ENCODE measurements around the gene VAC14. TPM values are rescaled to one million over a fixed set of nuclear protein-coding genes. Genes with fewer than 3 reads are reported as not detected.

Gene VAC14
- polyA plus RNA-seq, 3 donors, result 20.7 to 49.4 (median 31.1) TPM

- Histone ChIP-seq H3K27ac (ENCODE audit: low read depth in 1 of 2, low read length in 2 of 2) (no peak overlapping the region), H3K36me3 (replicated peaks in 1 of 2; ENCODE audit: control insufficient read depth in 1 of 2, insufficient read depth in 2 of 2, low read length in 2 of 2) (peaks cover 5 to 25% of the 10 kb centered on the region in 2 donors), H4K20me1 (ENCODE audit: insufficient read depth, low read length) (peaks cover 7% of the 10 kb centered on the region), H2AFZ (ENCODE audit: insufficient read depth, low read depth, low read length, poor library complexity, severe bottlenecking) (no peak overlapping the region), H3K4me2 (replicated peaks; ENCODE audit: extremely low read depth, low read length, poor library complexity, severe bottlenecking) (no peak overlapping the region), H3K9me3 (replicated peaks in 1 of 2; ENCODE audit: control insufficient read depth in 1 of 2, insufficient read depth in 1 of 2, low read length in 2 of 2) (no peaks in the 10 kb centered on the region), H3K9ac (ENCODE audit: insufficient read depth, low read length, poor library complexity, severe bottlenecking) (no peak overlapping the region), H3K79me2 (ENCODE audit: insufficient read depth, low read length) (no peaks in the 10 kb centered on the region), H3K4me1 (ENCODE audit: control insufficient read depth in 1 of 2, insufficient read depth in 2 of 2, low read length in 2 of 2) (no peaks in the 10 kb centered on the region), H3K27me3 (ENCODE audit: control insufficient read depth in 2 of 2, insufficient read depth in 2 of 2, low read length in 2 of 2) (no peaks in the 10 kb centered on the region), H3K4me3 (replicated peaks in 1 of 3; ENCODE audit: low read depth in 2 of 3, low read length in 3 of 3) (no peak overlapping the region)
- WGBS (ENCODE audit: insufficient coverage), result 92% methylated on average over 11 of the region's 11 CpGs
- intact Hi-C loops (cut with micrococcal nuclease), result no loop called here
- H3K4me1 Mint-ChIP-seq, result peaks cover 20% of the 10 kb centered on the region
- H3K9me3 Mint-ChIP-seq, result no peaks in the 10 kb centered on the region
- TF ChIP-seq CTCF (IDR thresholded peaks at IDR 0.05), result no peak
- no peak for DNase-seq
- no peak overlapping the region for H3K4me3 Mint-ChIP-seq
- H3K27me3 Mint-ChIP-seq (ENCODE audit: low read depth in 3 of 3), result peaks cover 0 to 2% (median 0%) of the 10 kb centered on the region in 3 donors
- H3K36me3 Mint-ChIP-seq, result peaks cover 21 to 38% of the 10 kb centered on the region in 2 donors
- H3K27ac Mint-ChIP-seq, result peak overlapping the region in 1 of 7 donors; percentile 22
Measured at GRCh38 chr16:70704586-70704985, 96.4 kb downstream of the VAC14 start.

- Mint-ChIP-seq H3K27ac (peak overlapping the region in 1 of 7 donors; percentile 25), H3K4me3 (no peak overlapping the region)
- 93% methylated on average over 4 of the region's 6 CpGs for WGBS (ENCODE audit: insufficient coverage)
Measured at GRCh38 chr16:70703835-70704381, 97.0 kb downstream of the VAC14 start.

More at GRCh38 chr16:70703835-70704381, 97.0 kb downstream of the VAC14 start:
- Mint-ChIP-seq H3K27me3 (ENCODE audit: low read depth in 3 of 3) (peaks cover 0 to 2% (median 0%) of the 10 kb centered on the region in 3 donors), H3K9me3 (no peaks in the 10 kb centered on the region), H3K4me1 (peaks cover 20% of the 10 kb centered on the region), H3K36me3 (peaks cover 25 to 42% of the 10 kb centered on the region in 2 donors)
- peaks cover 12 to 26% of the 10 kb centered on the region in 2 donors for H3K36me3 ChIP-seq (replicated peaks in 1 of 2; ENCODE audit: control insufficient read depth in 1 of 2, insufficient read depth in 2 of 2, low read length in 2 of 2)
- DNase-seq, result no peak
- no peak overlapping the region for H3K27ac ChIP-seq (ENCODE audit: low read depth in 1 of 2, low read length in 2 of 2)
- H2AFZ ChIP-seq (ENCODE audit: insufficient read depth, low read depth, low read length, poor library complexity, severe bottlenecking), result no peak overlapping the region
- no peaks in the 10 kb centered on the region for H3K4me1 ChIP-seq (ENCODE audit: control insufficient read depth in 1 of 2, insufficient read depth in 2 of 2, low read length in 2 of 2)
- no peak overlapping the region for H3K4me2 ChIP-seq (replicated peaks; ENCODE audit: extremely low read depth, low read length, poor library complexity, severe bottlenecking)
- no peaks in the 10 kb centered on the region for H3K9me3 ChIP-seq (replicated peaks in 1 of 2; ENCODE audit: control insufficient read depth in 1 of 2, insufficient read depth in 1 of 2, low read length in 2 of 2)
- no peaks in the 10 kb centered on the region for H3K27me3 ChIP-seq (ENCODE audit: control insufficient read depth in 2 of 2, insufficient read depth in 2 of 2, low read length in 2 of 2)
- no peak for TF ChIP-seq CTCF (IDR thresholded peaks at IDR 0.05)
- peaks cover 7% of the 10 kb centered on the region for H4K20me1 ChIP-seq (ENCODE audit: insufficient read depth, low read length)
- no peak overlapping the region for H3K4me3 ChIP-seq (replicated peaks in 1 of 3; ENCODE audit: low read depth in 2 of 3, low read length in 3 of 3)
- H3K9ac ChIP-seq (ENCODE audit: insufficient read depth, low read length, poor library complexity, severe bottlenecking), result no peak overlapping the region
- intact Hi-C loops (cut with micrococcal nuclease), result no loop called here
- H3K79me2 ChIP-seq (ENCODE audit: insufficient read depth, low read length), result no peaks in the 10 kb centered on the region
